CD14-positive monocyte (primary cell): ENCODE results near the gene MEOX2. TPM values are rescaled to one million over a fixed set of nuclear protein-coding genes. Genes with fewer than 3 reads are reported as not detected.

Experiments used
- DNase-seq, 3 donors: peaks; one replicate each; pipeline ENCODE4 v3.0.0-alpha.2; 2011 to 2022
- H2AFZ ChIP-seq: 2 replicates; pipeline ENCODE4 v1.6.0; 2012; ENCODE audit warnings: mild to moderate bottlenecking, low read depth, low read length, inconsistent platforms; ENCODE audit not compliant: insufficient read depth, poor library complexity, severe bottlenecking
- H3K27ac ChIP-seq, 2 donors: 1 replicate in 1 of 2; 2 replicates in 1 of 2; pipeline ENCODE4 v1.5.1; 2012 to 2013; ENCODE audit warnings: low read length in 2 of 2, control low read depth in 1 of 2, inconsistent platforms in 1 of 2, low read depth in 1 of 2, mild to moderate bottlenecking in 1 of 2
- H3K27me3 ChIP-seq, 2 donors: one replicate each; pipeline versions ENCODE4 v1.6.0 to v1.6.1; 2011 to 2013; ENCODE audit warnings: low read length in 2 of 2; ENCODE audit not compliant: control insufficient read depth in 2 of 2, insufficient read depth in 2 of 2
- H3K36me3 ChIP-seq, 2 donors: replicated peaks in 1 of 2; 1 replicate in 1 of 2; 2 replicates in 1 of 2; pipeline versions ENCODE4 v1.5.1 to v1.6.1; 2012 to 2013; ENCODE audit warnings: low read length in 2 of 2, control low read depth in 1 of 2, inconsistent platforms in 1 of 2, mild to moderate bottlenecking in 1 of 2; ENCODE audit not compliant: insufficient read depth in 2 of 2, control insufficient read depth in 1 of 2
- H3K4me1 ChIP-seq, 2 donors: 1 replicate in 1 of 2; 2 replicates in 1 of 2; pipeline versions ENCODE4 v1.5.1 to v1.6.1; 2012 to 2013; ENCODE audit warnings: low read length in 2 of 2, control low read depth in 1 of 2, inconsistent platforms in 1 of 2, mild to moderate bottlenecking in 1 of 2, moderate library complexity in 1 of 2; ENCODE audit not compliant: insufficient read depth in 2 of 2, control insufficient read depth in 1 of 2
- H3K4me2 ChIP-seq: replicated peaks from 2 replicates; pipeline ENCODE3; 2012; ENCODE audit warnings: low read length, moderate library complexity, mild to moderate bottlenecking; ENCODE audit not compliant: poor library complexity, severe bottlenecking; ENCODE audit errors: extremely low read depth
- H3K4me3 ChIP-seq, 3 experiments: fragments of 200-600 bp in 1 of 3; sonication (generic) in 1 of 3; replicated peaks in 1 of 3; 1 replicate in 2 of 3; 2 replicates in 1 of 3; pipeline ENCODE4 v1.5.1; 2011 to 2013; ENCODE audit warnings: low read length in 3 of 3, mild to moderate bottlenecking in 3 of 3, control low read depth in 2 of 3, low read depth in 2 of 3, inconsistent platforms in 1 of 3, moderate library complexity in 1 of 3
- H3K79me2 ChIP-seq: 2 replicates; pipeline ENCODE4 v1.6.0; 2012; ENCODE audit warnings: mild to moderate bottlenecking, control low read depth, inconsistent platforms, low read length, moderate library complexity; ENCODE audit not compliant: insufficient read depth
- H3K9ac ChIP-seq: 2 replicates; pipeline ENCODE4 v1.6.0; 2017; ENCODE audit warnings: low read length, mild to moderate bottlenecking; ENCODE audit not compliant: insufficient read depth, poor library complexity, severe bottlenecking
- H3K9me3 ChIP-seq, 2 donors: replicated peaks in 1 of 2; 1 replicate in 1 of 2; 2 replicates in 1 of 2; pipeline versions ENCODE4 v1.5.1 to v1.6.1; 2012 to 2013; ENCODE audit warnings: low read length in 2 of 2, control low read depth in 1 of 2; ENCODE audit not compliant: control insufficient read depth in 1 of 2, insufficient read depth in 1 of 2
- H4K20me1 ChIP-seq: 2 replicates; pipeline ENCODE4 v1.6.0; 2012; ENCODE audit warnings: mild to moderate bottlenecking, low read length, control low read depth, moderate library complexity; ENCODE audit not compliant: insufficient read depth
- H3K27ac Mint-ChIP-seq, 7 donors: one replicate each; pipeline ENCODE4 v1.8.0; 2020; ENCODE audit warnings: mild to moderate bottlenecking in 7 of 7, mixed read lengths in 7 of 7, moderate library complexity in 6 of 7, inconsistent platforms in 2 of 7
- H3K27me3 Mint-ChIP-seq, 3 donors: one replicate each; pipeline ENCODE4 v1.8.0; 2021 to 2022; ENCODE audit warnings: low read depth in 3 of 3, mild to moderate bottlenecking in 3 of 3, mixed read lengths in 3 of 3, moderate library complexity in 3 of 3, inconsistent platforms in 1 of 3
- H3K36me3 Mint-ChIP-seq, 2 donors: one replicate each; pipeline ENCODE4 v1.8.0; 2020; ENCODE audit warnings: mixed read lengths in 2 of 2, inconsistent platforms in 1 of 2, mild to moderate bottlenecking in 1 of 2
- H3K4me1 Mint-ChIP-seq: one replicate; pipeline ENCODE4 v1.8.0; 2020; ENCODE audit warnings: mild to moderate bottlenecking, mixed read lengths
- H3K4me3 Mint-ChIP-seq, 2 donors: one replicate each; pipeline ENCODE4 v1.8.0; 2020; ENCODE audit warnings: mild to moderate bottlenecking in 2 of 2, mixed read lengths in 2 of 2, moderate library complexity in 1 of 2
- H3K9me3 Mint-ChIP-seq, 7 donors: one replicate each; pipeline ENCODE4 v1.8.0; 2020 to 2022; ENCODE audit warnings: mixed read lengths in 7 of 7, mild to moderate bottlenecking in 6 of 7, moderate library complexity in 6 of 7, inconsistent platforms in 2 of 7
- CTCF ChIP-seq: fragments of 200-600 bp; IDR thresholded peaks from one replicate; pipeline ENCODE4 v1.8.0; 2022; ENCODE audit warnings: antibody characterized with exemption, mild to moderate bottlenecking
- WGBS: methylation state at CpG from one replicate; pipeline ENCODE4 v1.1.5; 2013; ENCODE audit warnings: missing lambda C conversion rate; ENCODE audit not compliant: insufficient coverage; 5-methylcytosine and 5-hydroxymethylcytosine counted together
- intact Hi-C, 2 donors: fragments of 100-400 bp; cut with micrococcal nuclease; formaldehyde crosslinking; loops; one replicate each; pipeline versions ENCODE4 v1.15.0 to v1.15.1; 2023
- polyA plus RNA-seq, 3 donors: library from polyadenylated mRNA; depleted of rRNA in 1 of 3; unstranded in 2 of 3; stranded (reverse) in 1 of 3; fragments of 300-500 nt in 2 of 3; fragments of >200 nt in 1 of 3; fragmentation: Illumina TruSeq in 2 of 3; gene quantifications; 1 replicate in 2 of 3; 2 replicates in 1 of 3; pipeline ENCODE4 v1.2.3, GENCODE V29; 2012 to 2021

MEOX2 gene
- polyA plus RNA-seq, 3 donors = not detected

GRCh38 chr7:15607529-15608210, 78.8 kb downstream of the MEOX2 start:
- Mint-ChIP-seq H3K36me3 (no peaks in the 10 kb centered on the region), H3K4me3 (no peak overlapping the region), H3K27ac (no peak overlapping the region), H3K4me1 (no peaks in the 10 kb centered on the region), H3K9me3 (peaks cover 0 to 5% (median 2%) of the 10 kb centered on the region in 7 donors), H3K27me3 (no peaks in the 10 kb centered on the region)
- intact Hi-C loops = no loop called here
- no CpG with 5 or more reads among the region's 5 CpGs for WGBS
- Histone ChIP-seq H3K4me1 (no peaks in the 10 kb centered on the region), H3K9me3 (no peaks in the 10 kb centered on the region), H3K9ac (no peak overlapping the region), H3K79me2 (no peaks in the 10 kb centered on the region), H3K27me3 (no peaks in the 10 kb centered on the region), H3K4me3 (no peak overlapping the region), H3K4me2 (no peak overlapping the region), H2AFZ (no peak overlapping the region), H4K20me1 (no peaks in the 10 kb centered on the region), H3K36me3 (no peaks in the 10 kb centered on the region), H3K27ac (no peak overlapping the region)
- no peak for DNase-seq
- TF ChIP-seq CTCF = no peak

GRCh38 chr7:15606561-15606960, 79.9 kb downstream of the MEOX2 start:
- no CpG with 5 or more reads among the region's 3 CpGs for WGBS
- DNase-seq = no peak

More at GRCh38 chr7:15606561-15606960, 79.9 kb downstream of the MEOX2 start:
- H2AFZ ChIP-seq = no peak overlapping the region
- no peaks in the 10 kb centered on the region for H4K20me1 ChIP-seq
- H3K9me3 ChIP-seq = no peaks in the 10 kb centered on the region
- H3K4me3 ChIP-seq = no peak overlapping the region
- no peaks in the 10 kb centered on the region for H3K4me1 ChIP-seq
- Mint-ChIP-seq H3K27me3 (no peaks in the 10 kb centered on the region), H3K4me3 (no peak overlapping the region), H3K9me3 (peaks cover 0 to 5% (median 2%) of the 10 kb centered on the region in 7 donors), H3K4me1 (no peaks in the 10 kb centered on the region), H3K27ac (no peak overlapping the region), H3K36me3 (no peaks in the 10 kb centered on the region)
- H3K27ac ChIP-seq = no peak overlapping the region
- H3K36me3 ChIP-seq = no peaks in the 10 kb centered on the region
- no peaks in the 10 kb centered on the region for H3K27me3 ChIP-seq
- TF ChIP-seq CTCF = no peak
- intact Hi-C loops = no loop called here
- H3K79me2 ChIP-seq = no peaks in the 10 kb centered on the region
- no peak overlapping the region for H3K4me2 ChIP-seq
- no peak overlapping the region for H3K9ac ChIP-seq
